Esophagus muscularis mucosa (tissue), 4 donors: Measurements from ENCODE around the gene FAAP100.

Experiments
- EP300 ChIP-seq: sonication (generic); formaldehyde crosslinking; IDR thresholded peaks from one replicate; pipeline ENCODE4 v1.6.1; 2017; ENCODE audit warnings: antibody characterized with exemption
- POLR2A ChIP-seq: fragments of 450-650 bp; IDR thresholded peaks from one replicate; pipeline ENCODE4 v1.6.1; 2017; ENCODE audit warnings: antibody characterized with exemption, moderate library complexity, mild to moderate bottlenecking, low read depth
- POLR2AphosphoS5 ChIP-seq, 2 donors: sonication (generic); formaldehyde crosslinking; IDR thresholded peaks; one replicate each; pipeline ENCODE4 v1.6.1; 2017; ENCODE audit warnings: antibody characterized with exemption in 2 of 2
- TF ChIP-seq, protein P1 (sequence below), 3 experiments: fragments of 200-600 bp in 2 of 3; fragments of 450-650 bp in 1 of 3; sonication (generic) in 2 of 3; IDR thresholded peaks; one replicate each; pipeline ENCODE4 v1.5.1; 2017 to 2019; ENCODE audit warnings: antibody characterized with exemption in 3 of 3, mild to moderate bottlenecking in 2 of 3, moderate library complexity in 1 of 3

DNA sequence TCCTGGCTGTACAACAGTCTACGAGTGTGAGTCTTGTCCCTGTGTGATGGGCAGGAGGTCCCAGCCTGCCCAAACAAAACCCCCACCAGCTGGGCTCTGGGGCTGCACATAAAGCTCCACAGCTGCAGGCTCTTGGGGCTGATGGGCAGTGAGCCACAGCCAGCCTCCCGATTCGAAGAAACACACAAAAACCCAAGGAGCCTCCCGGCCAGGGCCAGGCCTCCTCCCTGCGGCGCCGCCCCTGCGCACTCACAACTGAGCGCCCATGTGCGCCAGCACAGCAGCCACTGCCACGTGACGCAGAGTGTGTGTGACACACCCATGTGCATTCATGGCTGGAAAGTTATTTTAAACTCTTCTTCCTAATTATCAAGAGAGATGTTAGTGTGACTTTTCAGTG, 30.6 kb upstream of the FAAP100 start:
- no peak for TF ChIP-seq POLR2A
- TF ChIP-seq POLR2AphosphoS5 (IDR thresholded peaks at IDR 0.05): no peak
- TF ChIP-seq, protein P1, sequence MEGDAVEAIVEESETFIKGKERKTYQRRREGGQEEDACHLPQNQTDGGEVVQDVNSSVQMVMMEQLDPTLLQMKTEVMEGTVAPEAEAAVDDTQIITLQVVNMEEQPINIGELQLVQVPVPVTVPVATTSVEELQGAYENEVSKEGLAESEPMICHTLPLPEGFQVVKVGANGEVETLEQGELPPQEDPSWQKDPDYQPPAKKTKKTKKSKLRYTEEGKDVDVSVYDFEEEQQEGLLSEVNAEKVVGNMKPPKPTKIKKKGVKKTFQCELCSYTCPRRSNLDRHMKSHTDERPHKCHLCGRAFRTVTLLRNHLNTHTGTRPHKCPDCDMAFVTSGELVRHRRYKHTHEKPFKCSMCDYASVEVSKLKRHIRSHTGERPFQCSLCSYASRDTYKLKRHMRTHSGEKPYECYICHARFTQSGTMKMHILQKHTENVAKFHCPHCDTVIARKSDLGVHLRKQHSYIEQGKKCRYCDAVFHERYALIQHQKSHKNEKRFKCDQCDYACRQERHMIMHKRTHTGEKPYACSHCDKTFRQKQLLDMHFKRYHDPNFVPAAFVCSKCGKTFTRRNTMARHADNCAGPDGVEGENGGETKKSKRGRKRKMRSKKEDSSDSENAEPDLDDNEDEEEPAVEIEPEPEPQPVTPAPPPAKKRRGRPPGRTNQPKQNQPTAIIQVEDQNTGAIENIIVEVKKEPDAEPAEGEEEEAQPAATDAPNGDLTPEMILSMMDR (IDR thresholded peaks at IDR 0.05): no peak
- no peak for TF ChIP-seq EP300
